ENCODE data around the gene OR4C16. TPM values are rescaled to one million over a fixed set of nuclear protein-coding genes. Genes with fewer than 3 reads are reported as not detected.

Gene OR4C16
- not detected for polyA plus RNA-seq

DNA sequence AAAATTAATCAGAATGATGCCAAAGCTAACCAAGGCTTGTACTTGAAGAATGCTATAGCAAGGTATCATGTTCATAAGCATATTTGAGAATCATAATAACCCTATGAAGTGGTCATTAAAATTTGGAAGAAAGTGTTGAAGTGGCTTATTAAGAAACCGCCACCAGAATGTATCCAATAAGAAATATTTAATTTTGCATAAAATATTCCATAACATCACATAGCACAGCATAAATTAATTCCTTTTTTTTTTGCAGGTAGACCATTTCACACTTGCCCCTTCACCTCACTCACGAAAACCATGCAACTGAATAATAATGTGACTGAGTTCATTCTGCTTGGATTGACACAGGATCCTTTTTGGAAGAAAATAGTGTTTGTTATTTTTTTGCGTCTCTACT lies at the start of gene OR4C16:
TSS of gene OR4C16 (plus strand) at position 301 of the 400 bp plus-strand sequence. CDS start at position 301, 0 bp downstream.
- no peaks in the 10 kb centered on the region for H3K27me3 Mint-ChIP-seq
- H3K9me3 Mint-ChIP-seq: peaks cover 3 to 5% (median 3%) of the 10 kb centered on the region in 3 donors
- H3K27ac Mint-ChIP-seq: no peak within 1 kb of the TSS
- no peaks in the 10 kb centered on the region for H3K4me1 Mint-ChIP-seq
- peaks cover 1% of the 10 kb centered on the region for H3K36me3 Mint-ChIP-seq
- no peak within 1 kb of the TSS for H3K4me3 Mint-ChIP-seq

GRCh38 chr11:55554169-55554568 lies 17.8 kb upstream of the OR4C16 start, which contains the start of gene OR4C15:
Gene OR4C15 (plus strand): TSS chr11:55554469. CDS start chr11:55554469, 0 bp downstream.
- H3K4me3 Mint-ChIP-seq: no peak within 1 kb of the TSS
- H3K4me1 Mint-ChIP-seq: peaks cover 0 to 4% (median 0%) of the 10 kb centered on the region in 3 donors
- H3K36me3 Mint-ChIP-seq: no peaks in the 10 kb centered on the region
- H3K27ac Mint-ChIP-seq: no peak within 1 kb of the TSS
- H3K27me3 Mint-ChIP-seq: no peaks in the 10 kb centered on the region
- peaks cover 0 to 9% (median 0%) of the 10 kb centered on the region in 3 donors for H3K9me3 Mint-ChIP-seq

GRCh38 chr11:55572548-55572947 lies 620 bp downstream of the OR4C16 start:
- Mint-ChIP-seq H3K9me3 (peaks cover 3 to 6% (median 3%) of the 10 kb centered on the region in 3 donors), H3K36me3 (peaks cover 1% of the 10 kb centered on the region), H3K4me1 (no peaks in the 10 kb centered on the region), H3K27me3 (no peaks in the 10 kb centered on the region), H3K27ac (no peak overlapping the region), H3K4me3 (no peak overlapping the region)

DNA sequence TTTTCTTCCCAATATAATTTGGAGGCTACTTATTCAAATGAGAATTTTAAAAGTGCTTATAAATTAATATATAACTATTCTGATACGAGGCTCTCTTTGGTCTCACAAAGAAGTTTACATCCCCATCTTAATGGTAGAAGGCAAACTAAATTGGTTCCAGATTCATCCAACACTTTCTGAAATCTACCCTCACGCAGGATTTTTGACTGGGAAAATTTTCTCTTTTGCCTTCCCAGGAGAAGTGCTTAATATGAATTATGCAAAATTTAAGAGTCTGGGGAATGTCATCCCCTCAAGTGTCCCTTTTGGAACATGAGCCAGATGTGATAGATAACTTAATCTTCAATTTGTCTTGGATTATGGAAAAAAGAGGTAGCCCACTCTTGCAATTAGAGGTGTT lies 35.6 kb downstream of the OR4C16 start, which contains the start of gene OR4C11:
TSS of gene OR4C11 (minus strand) at position 101 of the 400 bp plus-strand sequence. CDS start 3,272 bp downstream, outside the sequence.
- Mint-ChIP-seq H3K27me3 (no peaks in the 10 kb centered on the region), H3K27ac (no peak within 1 kb of the TSS), H3K4me1 (no peaks in the 10 kb centered on the region), H3K9me3 (peaks cover 0 to 3% (median 0%) of the 10 kb centered on the region in 3 donors), H3K4me3 (no peak within 1 kb of the TSS), H3K36me3 (no peaks in the 10 kb centered on the region)

Other genes with a start within 250 kb of the OR4C16 start
- not detected for gene OR4A16, start 228.9 kb upstream of the OR4C16 start, polyA plus RNA-seq
- not detected for gene OR4A15, start 204.2 kb upstream of the OR4C16 start, polyA plus RNA-seq
- gene OR4C15, start 17.7 kb upstream of the OR4C16 start, polyA plus RNA-seq: not detected
- not detected for gene OR4C11, start 35.5 kb downstream of the OR4C16 start, polyA plus RNA-seq
- not detected for gene OR4P4, start 63.0 kb downstream of the OR4C16 start, polyA plus RNA-seq
- not detected for gene OR4S2, start 76.2 kb downstream of the OR4C16 start, polyA plus RNA-seq
- gene OR4C6, start 90.1 kb downstream of the OR4C16 start, polyA plus RNA-seq: 0.23 TPM
- not detected for gene OR5D13, start 201.3 kb downstream of the OR4C16 start, polyA plus RNA-seq
- not detected for gene OR5D14, start 223.4 kb downstream of the OR4C16 start, polyA plus RNA-seq
- not detected for gene OR5L1, start 239.2 kb downstream of the OR4C16 start, polyA plus RNA-seq
- not detected for gene OR5D18, start 247.5 kb downstream of the OR4C16 start, polyA plus RNA-seq

Data from IgD-negative memory B cell (primary cell).